ENCODE results near the gene PHF2. TPM values are rescaled to one million over a fixed set of nuclear protein-coding genes. Genes with fewer than 3 reads are reported as not detected.

The PHF2 gene
- total RNA-seq, 1 donor from 2014 or later: 24.8 TPM

DNA sequence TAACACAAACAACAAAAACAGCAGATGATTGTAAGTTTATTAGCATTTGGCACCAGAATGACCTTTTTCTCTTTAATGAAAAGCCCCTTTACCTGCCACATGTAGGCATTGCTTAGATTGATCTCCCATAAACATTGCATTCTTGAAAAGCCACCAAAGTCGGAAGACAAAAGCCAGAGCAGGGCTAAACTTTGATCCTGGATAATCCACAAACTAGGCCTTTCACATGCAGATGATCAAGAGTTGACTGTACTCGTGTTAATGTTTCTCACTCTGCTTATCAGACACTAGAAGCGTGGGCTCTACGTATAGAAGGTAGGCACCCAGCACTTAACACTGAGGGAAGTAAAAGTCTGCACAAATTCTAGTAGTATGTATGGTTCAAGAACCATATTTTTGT is 21.0 kb upstream of the PHF2 start:
- Mint-ChIP-seq H3K4me1 (ENCODE audit: low read depth) (no peaks in the 10 kb centered on the region), H3K27me3 (ENCODE audit: low read depth) (no peaks in the 10 kb centered on the region), H3K9me3 (no peaks in the 10 kb centered on the region), H3K36me3 (ENCODE audit: low read depth) (peaks cover 87% of the 10 kb centered on the region), H3K27ac (peak overlapping the region; percentile 0), H3K4me3 (ENCODE audit: low read depth) (no peak overlapping the region)
- no peak for DNase-seq (ENCODE audit: low spot score)
- intact Hi-C loops (cut with micrococcal nuclease): no loop called here

DNA sequence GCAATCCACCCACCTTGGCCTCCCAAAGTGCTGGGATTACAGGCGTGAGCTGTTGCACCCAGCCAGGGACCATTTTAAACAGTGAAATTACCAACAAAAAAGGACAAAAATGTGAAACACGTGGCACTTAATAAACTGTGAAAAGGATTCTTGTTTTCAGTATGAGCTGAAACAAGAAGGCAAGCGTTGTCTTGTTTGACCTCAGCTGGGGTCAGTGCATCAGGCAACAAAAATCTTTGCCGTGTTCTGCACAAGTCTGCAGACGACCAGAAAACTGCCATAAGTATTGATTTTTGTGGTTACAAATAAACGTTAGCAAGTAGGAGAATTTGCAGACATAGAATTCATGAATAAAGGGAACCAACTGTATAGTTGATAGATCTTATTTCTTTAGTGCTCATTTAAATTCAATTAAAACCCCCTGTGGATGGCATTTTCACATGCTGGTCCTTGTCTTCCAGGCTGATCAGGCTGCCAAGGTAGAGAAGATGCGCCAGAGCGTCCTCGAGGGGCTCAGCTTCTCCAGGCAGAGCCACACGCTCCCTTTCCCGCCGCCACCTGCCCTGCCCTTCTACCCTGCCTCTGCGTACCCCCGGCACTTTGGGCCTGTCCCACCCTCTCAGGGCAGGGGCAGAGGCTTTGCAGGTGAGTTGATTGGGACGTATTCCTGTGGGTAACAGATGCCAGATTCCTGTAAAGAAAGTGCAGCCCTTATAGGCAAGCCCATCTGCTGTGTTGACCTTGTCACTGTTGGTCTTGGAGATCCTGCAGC is 18.8 kb upstream of the PHF2 start:
- Mint-ChIP-seq H3K4me1 (ENCODE audit: low read depth) (no peaks in the 10 kb centered on the region), H3K36me3 (ENCODE audit: low read depth) (peaks cover 82% of the 10 kb centered on the region), H3K27ac (no peak overlapping the region), H3K4me3 (ENCODE audit: low read depth) (no peak overlapping the region), H3K9me3 (no peaks in the 10 kb centered on the region), H3K27me3 (ENCODE audit: low read depth) (no peaks in the 10 kb centered on the region)
- intact Hi-C loops (cut with micrococcal nuclease): no loop called here
- no peak for DNase-seq (ENCODE audit: low spot score)

DNA sequence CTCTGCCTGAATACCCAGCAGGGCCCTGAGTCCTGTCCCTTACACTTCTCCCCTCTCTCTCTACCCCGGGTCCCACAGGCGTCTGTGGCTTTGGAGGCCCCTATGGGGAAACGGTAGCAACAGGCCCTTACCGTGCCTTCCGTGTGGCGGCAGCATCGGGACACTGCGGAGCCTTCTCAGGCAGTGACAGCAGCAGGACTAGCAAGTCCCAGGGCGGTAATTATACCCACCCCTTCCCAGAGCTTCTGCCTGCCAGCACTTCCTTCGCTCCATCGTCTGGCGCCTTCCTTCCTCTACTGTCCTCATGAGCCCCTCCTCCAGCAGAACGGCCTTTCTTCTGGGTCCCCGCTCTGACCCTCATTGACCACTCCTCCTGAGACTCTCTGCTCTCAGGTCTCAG is 17.9 kb upstream of the PHF2 start:
- peaks cover under 1% of the 10 kb centered on the region for H3K4me1 Mint-ChIP-seq (ENCODE audit: low read depth)
- no peak overlapping the region for H3K27ac Mint-ChIP-seq
- peaks cover 82% of the 10 kb centered on the region for H3K36me3 Mint-ChIP-seq (ENCODE audit: low read depth)
- no peak for DNase-seq (ENCODE audit: low spot score)
- H3K4me3 Mint-ChIP-seq (ENCODE audit: low read depth): no peak overlapping the region
- H3K27me3 Mint-ChIP-seq (ENCODE audit: low read depth): no peaks in the 10 kb centered on the region
- intact Hi-C loops (cut with micrococcal nuclease): no loop called here
- no peaks in the 10 kb centered on the region for H3K9me3 Mint-ChIP-seq

DNA sequence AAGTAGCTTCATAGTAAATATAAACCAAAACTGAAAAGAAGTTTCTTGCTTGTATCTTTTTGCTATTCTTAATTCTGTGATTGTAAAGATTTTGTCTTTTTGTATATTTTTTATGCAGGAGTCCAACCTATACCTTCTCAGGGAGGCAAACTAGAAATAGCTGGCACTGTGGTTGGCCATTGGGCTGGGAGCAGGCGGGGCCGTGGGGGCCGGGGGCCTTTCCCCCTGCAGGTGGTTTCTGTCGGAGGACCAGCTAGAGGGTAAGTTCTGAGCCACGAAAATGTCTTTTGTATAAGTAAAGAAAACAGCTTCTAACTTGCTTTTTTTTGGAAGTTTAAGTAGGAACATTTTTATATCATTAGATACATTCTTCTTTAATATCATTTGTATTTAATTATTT is 15.4 kb upstream of the PHF2 start:
- H3K27me3 Mint-ChIP-seq (ENCODE audit: low read depth): no peaks in the 10 kb centered on the region

GRCh38 chr9:93562157-93562556 is 14.2 kb upstream of the PHF2 start:
- peaks cover 75% of the 10 kb centered on the region for H3K36me3 Mint-ChIP-seq (ENCODE audit: low read depth)
- H3K27ac Mint-ChIP-seq: no peak overlapping the region
- H3K4me3 Mint-ChIP-seq (ENCODE audit: low read depth): no peak overlapping the region
- H3K4me1 Mint-ChIP-seq (ENCODE audit: low read depth): peaks cover 20% of the 10 kb centered on the region
- H3K27me3 Mint-ChIP-seq (ENCODE audit: low read depth): no peaks in the 10 kb centered on the region
- no peak for DNase-seq (ENCODE audit: low spot score)
- intact Hi-C loops (cut with micrococcal nuclease): loop anchor here (10.0 kb wide), 1 partner anchor 407 kb away; no protein-coding TSS in a partner anchor
- H3K9me3 Mint-ChIP-seq: no peaks in the 10 kb centered on the region

More for the DNA sequence above, 15.4 kb upstream of the PHF2 start:
- intact Hi-C loops (cut with micrococcal nuclease): loop anchor here (10.0 kb wide), 1 partner anchor 406 kb away; no protein-coding TSS in a partner anchor
- Mint-ChIP-seq H3K36me3 (ENCODE audit: low read depth) (peaks cover 85% of the 10 kb centered on the region), H3K9me3 (no peaks in the 10 kb centered on the region), H3K4me3 (ENCODE audit: low read depth) (no peak overlapping the region), H3K27ac (no peak overlapping the region), H3K4me1 (ENCODE audit: low read depth) (peaks cover 15% of the 10 kb centered on the region)
- DNase-seq (ENCODE audit: low spot score): no peak

GRCh38 chr9:93565089-93565488 is 11.3 kb upstream of the PHF2 start:
- no peak overlapping the region for H3K27ac Mint-ChIP-seq
- DNase-seq (ENCODE audit: low spot score): no peak
- H3K4me3 Mint-ChIP-seq (ENCODE audit: low read depth): no peak overlapping the region
- no peaks in the 10 kb centered on the region for H3K27me3 Mint-ChIP-seq (ENCODE audit: low read depth)
- intact Hi-C loops (cut with micrococcal nuclease): loop anchor here (10.0 kb wide), 1 partner anchor 410 kb away; no protein-coding TSS in a partner anchor
- H3K36me3 Mint-ChIP-seq (ENCODE audit: low read depth): peaks cover 47% of the 10 kb centered on the region
- H3K4me1 Mint-ChIP-seq (ENCODE audit: low read depth): peaks cover 26% of the 10 kb centered on the region
- H3K9me3 Mint-ChIP-seq: no peaks in the 10 kb centered on the region

GRCh38 chr9:93566408-93567270 is 9.7 kb upstream of the PHF2 start:
- Mint-ChIP-seq H3K27me3 (ENCODE audit: low read depth) (no peaks in the 10 kb centered on the region), H3K4me1 (ENCODE audit: low read depth) (peaks cover 26% of the 10 kb centered on the region), H3K9me3 (peaks cover 11% of the 10 kb centered on the region), H3K36me3 (ENCODE audit: low read depth) (peaks cover 52% of the 10 kb centered on the region), H3K4me3 (ENCODE audit: low read depth) (peak overlapping the region; percentile 82), H3K27ac (peak overlapping the region; percentile 85)
- peak; percentile 98 for DNase-seq (ENCODE audit: low spot score)
- intact Hi-C loops (cut with micrococcal nuclease): loop anchor here (2.0 to 10.0 kb wide), 2 partner anchors 114 to 412 kb away; partner anchors contain the start of gene FAM120AOS

- no peak for DNase-seq (ENCODE audit: low spot score)
- intact Hi-C loops (cut with micrococcal nuclease): loop anchor here (2.0 to 10.0 kb wide), 2 partner anchors 115 to 413 kb away; partner anchors contain the start of gene FAM120AOS
- Mint-ChIP-seq H3K4me1 (ENCODE audit: low read depth) (peaks cover 27% of the 10 kb centered on the region), H3K27me3 (ENCODE audit: low read depth) (no peaks in the 10 kb centered on the region), H3K36me3 (ENCODE audit: low read depth) (peaks cover 44% of the 10 kb centered on the region), H3K27ac (peak overlapping the region; percentile 85), H3K4me3 (ENCODE audit: low read depth) (peak overlapping the region; percentile 82), H3K9me3 (peaks cover 11% of the 10 kb centered on the region)
Measured at GRCh38 chr9:93567271-93567959, 9.0 kb upstream of the PHF2 start.

- DNase-seq (ENCODE audit: low spot score): no peak
- Mint-ChIP-seq H3K27me3 (ENCODE audit: low read depth) (no peaks in the 10 kb centered on the region), H3K9me3 (peaks cover 11% of the 10 kb centered on the region), H3K27ac (no peak overlapping the region), H3K4me1 (ENCODE audit: low read depth) (peaks cover 28% of the 10 kb centered on the region), H3K4me3 (ENCODE audit: low read depth) (no peak overlapping the region), H3K36me3 (ENCODE audit: low read depth) (peaks cover 37% of the 10 kb centered on the region)
- intact Hi-C loops (cut with micrococcal nuclease): loop anchor here (10.0 kb wide), 1 partner anchor 413 kb away; no protein-coding TSS in a partner anchor
Measured at GRCh38 chr9:93568169-93568568, 8.2 kb upstream of the PHF2 start.

- peaks cover 11% of the 10 kb centered on the region for H3K9me3 Mint-ChIP-seq
- intact Hi-C loops (cut with micrococcal nuclease): loop anchor here (10.0 kb wide), 2 partner anchors 415 to 595 kb away; no protein-coding TSS in a partner anchor
- H3K27ac Mint-ChIP-seq: no peak overlapping the region
- no peak for DNase-seq (ENCODE audit: low spot score)
- peaks cover 22% of the 10 kb centered on the region for H3K36me3 Mint-ChIP-seq (ENCODE audit: low read depth)
- no peaks in the 10 kb centered on the region for H3K27me3 Mint-ChIP-seq (ENCODE audit: low read depth)
- no peak overlapping the region for H3K4me3 Mint-ChIP-seq (ENCODE audit: low read depth)
- H3K4me1 Mint-ChIP-seq (ENCODE audit: low read depth): peaks cover 22% of the 10 kb centered on the region
Measured at GRCh38 chr9:93569621-93570174, 6.7 kb upstream of the PHF2 start.

GRCh38 chr9:93572221-93572620 is 4.2 kb upstream of the PHF2 start:
- Mint-ChIP-seq H3K36me3 (ENCODE audit: low read depth) (peaks cover 17% of the 10 kb centered on the region), H3K9me3 (peaks cover 11% of the 10 kb centered on the region), H3K27me3 (ENCODE audit: low read depth) (no peaks in the 10 kb centered on the region), H3K4me3 (ENCODE audit: low read depth) (no peak overlapping the region), H3K4me1 (ENCODE audit: low read depth) (peaks cover 12% of the 10 kb centered on the region), H3K27ac (no peak overlapping the region)
- DNase-seq (ENCODE audit: low spot score): no peak
- intact Hi-C loops (cut with micrococcal nuclease): loop anchor here (10.0 kb wide), 1 partner anchor 593 kb away; no protein-coding TSS in a partner anchor
